GM23338 (cell line): ENCODE data around the gene R3HDML.

Source experiments
- CREB1 ChIP-seq: fragments of 250-450 bp; sonication (Bioruptor Pico); IDR thresholded peaks from 2 replicates; pipeline ENCODE4 v1.5.0; 2020; ENCODE audit warnings: low read depth, mild to moderate bottlenecking, moderate library complexity
- EZH2 ChIP-seq: fragments of 200-600 bp; sonication (generic); IDR thresholded peaks from one replicate; pipeline ENCODE4 v1.8.0; 2017; ENCODE audit warnings: antibody characterized with exemption, mild to moderate bottlenecking, low read depth; ENCODE audit not compliant: unreplicated experiment
- EZH2phosphoT487 ChIP-seq: fragments of 200-600 bp; sonication (generic); IDR thresholded peaks from one replicate; pipeline ENCODE4 v1.8.1; 2018; ENCODE audit warnings: antibody characterized with exemption; ENCODE audit not compliant: unreplicated experiment
- JUNB ChIP-seq: IDR thresholded peaks from one replicate; pipeline ENCODE4 v1.6.1; 2016; ENCODE audit warnings: antibody characterized with exemption; ENCODE audit not compliant: unreplicated experiment
- NANOG ChIP-seq: IDR thresholded peaks from 2 replicates; pipeline ENCODE4 v1.6.1; 2016; ENCODE audit warnings: antibody characterized with exemption, borderline replicate concordance
- POLR2AphosphoS5 ChIP-seq: IDR thresholded peaks from 2 replicates; pipeline ENCODE4 v1.6.1; 2016; ENCODE audit warnings: antibody characterized with exemption, low read depth
- STAT1 ChIP-seq: IDR thresholded peaks from one replicate; pipeline ENCODE4 v1.6.1; 2016; ENCODE audit warnings: antibody characterized with exemption; ENCODE audit not compliant: unreplicated experiment
- ZNF114 ChIP-seq: fragments of 250-450 bp; sonication (Bioruptor Pico); IDR thresholded peaks from 2 replicates; pipeline ENCODE4 v1.5.0; 2020; ENCODE audit warnings: mild to moderate bottlenecking, moderate library complexity
- TF ChIP-seq, protein P1 (sequence below), 2 experiments: fragments of 200-600 bp in 1 of 2; sonication (generic) in 1 of 2; conservative IDR thresholded peaks; 2 replicates each; pipeline versions ENCODE4 v1.5.1 to v1.6.1; 2016 to 2017; ENCODE audit warnings: antibody characterized with exemption in 2 of 2, low read depth in 2 of 2, mild to moderate bottlenecking in 2 of 2, moderate library complexity in 1 of 2
- TF ChIP-seq, protein P2 (sequence below): IDR thresholded peaks from one replicate; pipeline ENCODE4 v1.6.1; 2018; ENCODE audit warnings: antibody characterized with exemption; ENCODE audit not compliant: unreplicated experiment
- TF ChIP-seq, protein P3 (sequence below): IDR thresholded peaks from 2 replicates; pipeline ENCODE4 v1.6.1; 2016; ENCODE audit warnings: antibody characterized with exemption
- TF ChIP-seq, protein P4 (sequence below): fragments of 250-450 bp; sonication (Bioruptor Pico); IDR thresholded peaks from 2 replicates; pipeline ENCODE4 v1.5.0; 2020; ENCODE audit warnings: mild to moderate bottlenecking, moderate library complexity

DNA sequence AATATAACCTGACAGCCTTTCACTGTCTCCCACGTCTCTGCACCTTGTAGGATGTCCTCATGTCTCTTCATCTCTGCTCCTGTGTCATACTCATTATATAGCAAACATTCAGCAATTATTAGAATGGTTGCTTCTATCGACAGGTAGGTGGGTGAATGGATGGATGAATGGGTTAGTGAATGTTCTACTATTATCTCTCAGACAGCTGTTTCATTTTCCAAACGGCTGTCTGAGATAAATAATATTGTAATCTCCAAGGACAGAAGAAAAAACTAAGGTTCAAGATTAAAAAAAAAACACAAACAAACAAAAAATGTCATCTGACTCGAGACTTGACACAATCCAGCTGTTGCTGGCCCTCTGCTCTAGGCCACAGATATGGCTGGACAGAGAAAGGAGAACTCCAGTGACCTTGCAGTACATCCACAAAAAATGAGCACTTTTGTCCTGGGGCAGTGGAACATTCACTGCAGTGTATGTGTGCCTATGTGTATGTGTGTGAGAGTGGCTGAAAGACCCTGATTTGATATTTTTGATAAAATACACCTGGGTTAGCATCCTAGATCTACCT, 20.8 kb downstream of the R3HDML start:
- TF ChIP-seq, protein P1, sequence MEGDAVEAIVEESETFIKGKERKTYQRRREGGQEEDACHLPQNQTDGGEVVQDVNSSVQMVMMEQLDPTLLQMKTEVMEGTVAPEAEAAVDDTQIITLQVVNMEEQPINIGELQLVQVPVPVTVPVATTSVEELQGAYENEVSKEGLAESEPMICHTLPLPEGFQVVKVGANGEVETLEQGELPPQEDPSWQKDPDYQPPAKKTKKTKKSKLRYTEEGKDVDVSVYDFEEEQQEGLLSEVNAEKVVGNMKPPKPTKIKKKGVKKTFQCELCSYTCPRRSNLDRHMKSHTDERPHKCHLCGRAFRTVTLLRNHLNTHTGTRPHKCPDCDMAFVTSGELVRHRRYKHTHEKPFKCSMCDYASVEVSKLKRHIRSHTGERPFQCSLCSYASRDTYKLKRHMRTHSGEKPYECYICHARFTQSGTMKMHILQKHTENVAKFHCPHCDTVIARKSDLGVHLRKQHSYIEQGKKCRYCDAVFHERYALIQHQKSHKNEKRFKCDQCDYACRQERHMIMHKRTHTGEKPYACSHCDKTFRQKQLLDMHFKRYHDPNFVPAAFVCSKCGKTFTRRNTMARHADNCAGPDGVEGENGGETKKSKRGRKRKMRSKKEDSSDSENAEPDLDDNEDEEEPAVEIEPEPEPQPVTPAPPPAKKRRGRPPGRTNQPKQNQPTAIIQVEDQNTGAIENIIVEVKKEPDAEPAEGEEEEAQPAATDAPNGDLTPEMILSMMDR (conservative IDR thresholded peaks at IDR 0.05; ENCODE audit: low read depth in 2 of 2) = no peak
- no peak for TF ChIP-seq POLR2AphosphoS5
- TF ChIP-seq, protein P2, sequence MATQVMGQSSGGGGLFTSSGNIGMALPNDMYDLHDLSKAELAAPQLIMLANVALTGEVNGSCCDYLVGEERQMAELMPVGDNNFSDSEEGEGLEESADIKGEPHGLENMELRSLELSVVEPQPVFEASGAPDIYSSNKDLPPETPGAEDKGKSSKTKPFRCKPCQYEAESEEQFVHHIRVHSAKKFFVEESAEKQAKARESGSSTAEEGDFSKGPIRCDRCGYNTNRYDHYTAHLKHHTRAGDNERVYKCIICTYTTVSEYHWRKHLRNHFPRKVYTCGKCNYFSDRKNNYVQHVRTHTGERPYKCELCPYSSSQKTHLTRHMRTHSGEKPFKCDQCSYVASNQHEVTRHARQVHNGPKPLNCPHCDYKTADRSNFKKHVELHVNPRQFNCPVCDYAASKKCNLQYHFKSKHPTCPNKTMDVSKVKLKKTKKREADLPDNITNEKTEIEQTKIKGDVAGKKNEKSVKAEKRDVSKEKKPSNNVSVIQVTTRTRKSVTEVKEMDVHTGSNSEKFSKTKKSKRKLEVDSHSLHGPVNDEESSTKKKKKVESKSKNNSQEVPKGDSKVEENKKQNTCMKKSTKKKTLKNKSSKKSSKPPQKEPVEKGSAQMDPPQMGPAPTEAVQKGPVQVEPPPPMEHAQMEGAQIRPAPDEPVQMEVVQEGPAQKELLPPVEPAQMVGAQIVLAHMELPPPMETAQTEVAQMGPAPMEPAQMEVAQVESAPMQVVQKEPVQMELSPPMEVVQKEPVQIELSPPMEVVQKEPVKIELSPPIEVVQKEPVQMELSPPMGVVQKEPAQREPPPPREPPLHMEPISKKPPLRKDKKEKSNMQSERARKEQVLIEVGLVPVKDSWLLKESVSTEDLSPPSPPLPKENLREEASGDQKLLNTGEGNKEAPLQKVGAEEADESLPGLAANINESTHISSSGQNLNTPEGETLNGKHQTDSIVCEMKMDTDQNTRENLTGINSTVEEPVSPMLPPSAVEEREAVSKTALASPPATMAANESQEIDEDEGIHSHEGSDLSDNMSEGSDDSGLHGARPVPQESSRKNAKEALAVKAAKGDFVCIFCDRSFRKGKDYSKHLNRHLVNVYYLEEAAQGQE = no peak
- no peak for TF ChIP-seq EZH2
- TF ChIP-seq CREB1 (CRISPR knock-in tag) = no peak
- TF ChIP-seq NANOG = no peak
- TF ChIP-seq JUNB = no peak
- no peak for TF ChIP-seq EZH2phosphoT487
- TF ChIP-seq STAT1 = no peak
- TF ChIP-seq, protein P3, sequence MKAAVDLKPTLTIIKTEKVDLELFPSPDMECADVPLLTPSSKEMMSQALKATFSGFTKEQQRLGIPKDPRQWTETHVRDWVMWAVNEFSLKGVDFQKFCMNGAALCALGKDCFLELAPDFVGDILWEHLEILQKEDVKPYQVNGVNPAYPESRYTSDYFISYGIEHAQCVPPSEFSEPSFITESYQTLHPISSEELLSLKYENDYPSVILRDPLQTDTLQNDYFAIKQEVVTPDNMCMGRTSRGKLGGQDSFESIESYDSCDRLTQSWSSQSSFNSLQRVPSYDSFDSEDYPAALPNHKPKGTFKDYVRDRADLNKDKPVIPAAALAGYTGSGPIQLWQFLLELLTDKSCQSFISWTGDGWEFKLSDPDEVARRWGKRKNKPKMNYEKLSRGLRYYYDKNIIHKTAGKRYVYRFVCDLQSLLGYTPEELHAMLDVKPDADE = no peak
- TF ChIP-seq, protein P4, sequence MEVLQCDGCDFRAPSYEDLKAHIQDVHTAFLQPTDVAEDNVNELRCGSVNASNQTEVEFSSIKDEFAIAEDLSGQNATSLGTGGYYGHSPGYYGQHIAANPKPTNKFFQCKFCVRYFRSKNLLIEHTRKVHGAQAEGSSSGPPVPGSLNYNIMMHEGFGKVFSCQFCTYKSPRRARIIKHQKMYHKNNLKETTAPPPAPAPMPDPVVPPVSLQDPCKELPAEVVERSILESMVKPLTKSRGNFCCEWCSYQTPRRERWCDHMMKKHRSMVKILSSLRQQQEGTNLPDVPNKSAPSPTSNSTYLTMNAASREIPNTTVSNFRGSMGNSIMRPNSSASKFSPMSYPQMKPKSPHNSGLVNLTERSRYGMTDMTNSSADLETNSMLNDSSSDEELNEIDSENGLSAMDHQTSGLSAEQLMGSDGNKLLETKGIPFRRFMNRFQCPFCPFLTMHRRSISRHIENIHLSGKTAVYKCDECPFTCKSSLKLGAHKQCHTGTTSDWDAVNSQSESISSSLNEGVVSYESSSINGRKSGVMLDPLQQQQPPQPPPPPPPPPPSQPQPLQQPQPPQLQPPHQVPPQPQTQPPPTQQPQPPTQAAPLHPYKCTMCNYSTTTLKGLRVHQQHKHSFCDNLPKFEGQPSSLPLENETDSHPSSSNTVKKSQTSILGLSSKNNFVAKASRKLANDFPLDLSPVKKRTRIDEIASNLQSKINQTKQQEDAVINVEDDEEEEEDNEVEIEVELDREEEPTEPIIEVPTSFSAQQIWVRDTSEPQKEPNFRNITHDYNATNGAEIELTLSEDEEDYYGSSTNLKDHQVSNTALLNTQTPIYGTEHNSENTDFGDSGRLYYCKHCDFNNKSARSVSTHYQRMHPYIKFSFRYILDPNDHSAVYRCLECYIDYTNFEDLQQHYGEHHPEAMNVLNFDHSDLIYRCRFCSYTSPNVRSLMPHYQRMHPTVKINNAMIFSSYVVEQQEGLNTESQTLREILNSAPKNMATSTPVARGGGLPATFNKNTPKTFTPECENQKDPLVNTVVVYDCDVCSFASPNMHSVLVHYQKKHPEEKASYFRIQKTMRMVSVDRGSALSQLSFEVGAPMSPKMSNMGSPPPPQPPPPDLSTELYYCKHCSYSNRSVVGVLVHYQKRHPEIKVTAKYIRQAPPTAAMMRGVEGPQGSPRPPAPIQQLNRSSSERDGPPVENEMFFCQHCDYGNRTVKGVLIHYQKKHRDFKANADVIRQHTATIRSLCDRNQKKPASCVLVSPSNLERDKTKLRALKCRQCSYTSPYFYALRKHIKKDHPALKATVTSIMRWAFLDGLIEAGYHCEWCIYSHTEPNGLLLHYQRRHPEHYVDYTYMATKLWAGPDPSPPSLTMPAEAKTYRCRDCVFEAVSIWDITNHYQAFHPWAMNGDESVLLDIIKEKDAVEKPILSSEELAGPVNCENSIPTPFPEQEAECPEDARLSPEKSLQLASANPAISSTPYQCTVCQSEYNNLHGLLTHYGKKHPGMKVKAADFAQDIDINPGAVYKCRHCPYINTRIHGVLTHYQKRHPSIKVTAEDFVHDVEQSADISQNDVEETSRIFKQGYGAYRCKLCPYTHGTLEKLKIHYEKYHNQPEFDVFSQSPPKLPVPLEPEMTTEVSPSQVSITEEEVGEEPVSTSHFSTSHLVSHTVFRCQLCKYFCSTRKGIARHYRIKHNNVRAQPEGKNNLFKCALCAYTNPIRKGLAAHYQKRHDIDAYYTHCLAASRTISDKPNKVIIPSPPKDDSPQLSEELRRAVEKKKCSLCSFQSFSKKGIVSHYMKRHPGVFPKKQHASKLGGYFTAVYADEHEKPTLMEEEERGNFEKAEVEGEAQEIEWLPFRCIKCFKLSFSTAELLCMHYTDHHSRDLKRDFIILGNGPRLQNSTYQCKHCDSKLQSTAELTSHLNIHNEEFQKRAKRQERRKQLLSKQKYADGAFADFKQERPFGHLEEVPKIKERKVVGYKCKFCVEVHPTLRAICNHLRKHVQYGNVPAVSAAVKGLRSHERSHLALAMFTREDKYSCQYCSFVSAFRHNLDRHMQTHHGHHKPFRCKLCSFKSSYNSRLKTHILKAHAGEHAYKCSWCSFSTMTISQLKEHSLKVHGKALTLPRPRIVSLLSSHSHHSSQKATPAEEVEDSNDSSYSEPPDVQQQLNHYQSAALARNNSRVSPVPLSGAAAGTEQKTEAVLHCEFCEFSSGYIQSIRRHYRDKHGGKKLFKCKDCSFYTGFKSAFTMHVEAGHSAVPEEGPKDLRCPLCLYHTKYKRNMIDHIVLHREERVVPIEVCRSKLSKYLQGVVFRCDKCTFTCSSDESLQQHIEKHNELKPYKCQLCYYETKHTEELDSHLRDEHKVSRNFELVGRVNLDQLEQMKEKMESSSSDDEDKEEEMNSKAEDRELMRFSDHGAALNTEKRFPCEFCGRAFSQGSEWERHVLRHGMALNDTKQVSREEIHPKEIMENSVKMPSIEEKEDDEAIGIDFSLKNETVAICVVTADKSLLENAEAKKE (CRISPR knock-in tag) = no peak
- TF ChIP-seq ZNF114 = no peak
